Right lobe of liver (tissue), 6 donors: ENCODE data around the gene ENTREP1. TPM values are rescaled to one million over a fixed set of nuclear protein-coding genes. Genes with fewer than 3 reads are reported as not detected.

Experiments
- ATAC-seq, 4 donors: fragments of 200-7000 bp; cut with Tn5 transposase; one replicate each; pipeline ENCODE4 v1.9.1; 2020; ENCODE audit warnings: mild to moderate bottlenecking in 4 of 4, moderate library complexity in 4 of 4
- DNase-seq, 3 donors: peaks; one replicate each; pipeline ENCODE4 v3.0.0-alpha.2; 2020
- H3K27ac ChIP-seq, 3 donors: fragments of 200-600 bp; one replicate each; pipeline ENCODE4 v1.8.0; 2022
- H3K27me3 ChIP-seq, 2 donors: fragments of 200-600 bp; one replicate each; pipeline ENCODE4 v1.8.0; 2022
- H3K36me3 ChIP-seq, 4 donors: fragments of 200-600 bp; sonication (generic) in 1 of 4; one replicate each; pipeline versions ENCODE4 v1.5.1 to v1.8.0; 2017 to 2022; ENCODE audit warnings: control low read depth in 1 of 4
- H3K4me1 ChIP-seq, 4 donors: fragments of 200-600 bp; sonication (generic) in 1 of 4; one replicate each; pipeline versions ENCODE4 v1.5.1 to v1.8.0; 2017 to 2022; ENCODE audit warnings: control low read depth in 1 of 4
- H3K4me3 ChIP-seq, 3 donors: fragments of 200-600 bp; one replicate each; pipeline ENCODE4 v1.8.0; 2022
- H3K9me3 ChIP-seq, 4 donors: fragments of 200-600 bp; sonication (generic) in 1 of 4; one replicate each; pipeline versions ENCODE4 v1.5.1 to v1.8.0; 2017 to 2022; ENCODE audit warnings: control low read depth in 1 of 4
- POLR2A ChIP-seq: fragments of 450-650 bp; IDR thresholded peaks from one replicate; pipeline ENCODE4 v1.6.1; 2017; ENCODE audit warnings: antibody characterized with exemption, mild to moderate bottlenecking
- WGBS: methylation state at CpG from one replicate; pipeline ENCODE4 v1.1.6; 2018; ENCODE audit warnings: low coverage, low lambda C conversion rate; ENCODE audit not compliant: insufficient coverage; ENCODE audit errors: missing lambda C conversion rate; 5-methylcytosine and 5-hydroxymethylcytosine counted together
- intact Hi-C, 2 donors: fragments of 100-400 bp; cut with DNase I; formaldehyde crosslinking; loops; one replicate each; pipeline versions ENCODE4 v1.11.2 to v1.14.1; 2022
- total RNA-seq, 6 experiments: library from RNA; depleted of rRNA in 2 of 6; stranded (reverse); fragments of >200 nt in 2 of 6; fragmentation: NEBNext Ultra II Directional in 3 of 6; extraction: Animal tissue kit (Norgen Biotek cat#: 25700) in 3 of 6; gene quantifications; one replicate each; pipeline versions ENCODE4 v1.1.0 to v1.2.4, GENCODE V29; 2016 to 2023
- TF ChIP-seq, protein P1 (sequence below), 4 donors: fragments of 200-600 bp in 3 of 4; fragments of 450-650 bp in 1 of 4; IDR thresholded peaks; one replicate each; pipeline versions ENCODE4 v1.5.1 to v1.8.0; 2016 to 2022; ENCODE audit warnings: antibody characterized with exemption in 4 of 4, mild to moderate bottlenecking in 2 of 4
- donor health status: DM: no; HTN: yes; CAD: no.
- donor health status: DM: no; HTN: no; CAD: no.
- donor health status: DM: no; HTN: no; CAD: no.
- donor health status: DM: no; HTN: yes; CAD: no.
- donor health status: DM: no; HTN: yes; CAD: no.

The ENTREP1 gene
- total RNA-seq, 6 experiments from 2014 or later, result 0.12 to 0.42 (median 0.30) TPM

DNA sequence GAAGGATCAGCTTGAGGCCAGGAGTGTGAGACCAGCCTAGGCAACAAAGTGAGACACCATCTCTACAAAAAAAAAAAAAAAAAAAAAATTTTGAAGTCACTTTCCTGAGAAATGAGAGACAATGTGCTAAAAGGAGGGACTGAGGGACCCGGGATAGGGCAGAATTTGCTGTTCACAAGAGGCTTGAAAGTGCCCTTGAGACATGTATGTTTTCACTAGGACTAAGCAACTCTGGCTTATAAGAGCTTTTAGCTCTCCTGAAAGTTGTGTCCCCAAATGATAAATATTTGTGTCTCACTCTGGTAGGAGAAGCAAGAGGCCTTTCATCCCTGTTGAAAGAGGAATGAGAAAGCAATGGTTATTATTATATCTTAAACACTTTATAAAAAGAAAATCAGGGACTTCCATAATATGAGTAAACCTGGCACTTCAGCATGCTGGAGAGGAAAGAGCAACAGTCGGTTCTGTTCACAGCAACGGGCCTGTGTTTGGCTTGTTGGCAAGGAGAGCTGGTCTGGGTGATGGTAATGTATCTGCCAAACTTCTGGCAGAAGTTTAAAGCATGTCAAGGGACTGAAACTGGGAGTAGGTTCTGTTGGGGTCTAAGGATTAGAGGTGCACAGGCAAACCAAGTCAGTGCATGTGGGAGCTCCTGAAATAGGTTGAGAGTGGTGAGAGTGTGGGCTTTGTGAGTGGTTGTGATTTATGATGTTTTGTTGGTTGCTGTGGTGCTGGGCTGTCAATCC is 32.2 kb downstream of the ENTREP1 start:
- Histone ChIP-seq H3K36me3 (no peaks in the 10 kb centered on the region), H3K4me1 (no peaks in the 10 kb centered on the region), H3K4me3 (no peak overlapping the region), H3K27ac (no peak overlapping the region), H3K27me3 (no peaks in the 10 kb centered on the region), H3K9me3 (no peaks in the 10 kb centered on the region)
- 47% methylated on average over 3 of the region's 3 CpGs for WGBS
- no peak for ATAC-seq
- no peak for TF ChIP-seq POLR2A
- TF ChIP-seq, protein P1, sequence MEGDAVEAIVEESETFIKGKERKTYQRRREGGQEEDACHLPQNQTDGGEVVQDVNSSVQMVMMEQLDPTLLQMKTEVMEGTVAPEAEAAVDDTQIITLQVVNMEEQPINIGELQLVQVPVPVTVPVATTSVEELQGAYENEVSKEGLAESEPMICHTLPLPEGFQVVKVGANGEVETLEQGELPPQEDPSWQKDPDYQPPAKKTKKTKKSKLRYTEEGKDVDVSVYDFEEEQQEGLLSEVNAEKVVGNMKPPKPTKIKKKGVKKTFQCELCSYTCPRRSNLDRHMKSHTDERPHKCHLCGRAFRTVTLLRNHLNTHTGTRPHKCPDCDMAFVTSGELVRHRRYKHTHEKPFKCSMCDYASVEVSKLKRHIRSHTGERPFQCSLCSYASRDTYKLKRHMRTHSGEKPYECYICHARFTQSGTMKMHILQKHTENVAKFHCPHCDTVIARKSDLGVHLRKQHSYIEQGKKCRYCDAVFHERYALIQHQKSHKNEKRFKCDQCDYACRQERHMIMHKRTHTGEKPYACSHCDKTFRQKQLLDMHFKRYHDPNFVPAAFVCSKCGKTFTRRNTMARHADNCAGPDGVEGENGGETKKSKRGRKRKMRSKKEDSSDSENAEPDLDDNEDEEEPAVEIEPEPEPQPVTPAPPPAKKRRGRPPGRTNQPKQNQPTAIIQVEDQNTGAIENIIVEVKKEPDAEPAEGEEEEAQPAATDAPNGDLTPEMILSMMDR (IDR thresholded peaks at IDR 0.05), result no peak
- intact Hi-C loops, result no loop called here
- DNase-seq, result no peak

DNA sequence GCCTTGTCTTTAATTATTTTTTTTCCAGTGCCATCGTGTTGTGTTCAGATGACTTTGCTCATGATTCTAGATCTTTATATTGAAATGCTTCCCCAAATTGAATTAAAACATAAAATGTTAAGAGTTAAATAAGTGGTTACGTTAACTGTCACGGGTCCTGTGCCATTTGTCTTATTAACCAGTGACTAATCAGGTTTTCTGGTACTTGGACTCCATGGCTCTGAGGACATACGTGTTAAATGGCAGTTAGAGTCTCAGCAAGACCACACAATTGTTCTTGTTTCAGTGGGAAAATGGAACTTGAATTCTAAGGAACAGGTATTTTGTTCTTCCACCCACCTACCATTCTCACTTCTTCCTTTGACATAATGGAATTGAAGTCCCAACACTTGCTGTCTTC is 32.8 kb downstream of the ENTREP1 start:
- no peak for ATAC-seq
- intact Hi-C loops, result no loop called here
- Histone ChIP-seq H3K27me3 (no peaks in the 10 kb centered on the region), H3K4me1 (no peaks in the 10 kb centered on the region), H3K4me3 (no peak overlapping the region), H3K9me3 (no peaks in the 10 kb centered on the region), H3K27ac (no peak overlapping the region), H3K36me3 (no peaks in the 10 kb centered on the region)
- no peak for TF ChIP-seq POLR2A
- TF ChIP-seq, protein P1 (IDR thresholded peaks at IDR 0.05), result no peak
- 69% methylated on average over 4 of the region's 4 CpGs for WGBS
- no peak for DNase-seq

DNA sequence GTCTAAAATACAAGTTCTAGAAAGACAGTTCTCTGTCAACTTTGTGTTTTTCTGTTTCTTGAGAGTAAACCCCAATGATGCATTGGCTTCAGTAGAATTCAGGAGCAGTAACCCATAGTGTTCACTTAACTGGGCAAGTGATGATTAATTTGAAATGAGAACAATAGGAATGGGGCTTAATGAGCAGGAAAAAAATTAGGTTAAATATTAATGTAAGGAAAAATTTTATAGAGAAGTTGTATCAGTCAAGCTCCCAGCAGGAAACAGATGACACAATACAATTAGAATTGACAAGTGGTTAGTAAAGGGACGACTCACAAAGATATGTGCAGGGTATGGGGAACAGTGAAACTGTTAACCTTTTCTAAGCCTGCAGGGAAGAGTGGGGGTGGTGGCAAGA is 38.2 kb downstream of the ENTREP1 start:
- no peaks in the 10 kb centered on the region for H3K27me3 ChIP-seq
- H3K36me3 ChIP-seq, result no peaks in the 10 kb centered on the region
- H3K4me1 ChIP-seq, result no peaks in the 10 kb centered on the region
- no peak for ATAC-seq
- no peak for DNase-seq
- H3K27ac ChIP-seq, result no peak overlapping the region
- WGBS, result 0% methylated on average over 1 of the region's 1 CpG
- no peaks in the 10 kb centered on the region for H3K9me3 ChIP-seq
- intact Hi-C loops, result no loop called here
- H3K4me3 ChIP-seq, result no peak overlapping the region
- TF ChIP-seq, protein P1 (IDR thresholded peaks at IDR 0.05), result no peak
- no peak for TF ChIP-seq POLR2A

DNA sequence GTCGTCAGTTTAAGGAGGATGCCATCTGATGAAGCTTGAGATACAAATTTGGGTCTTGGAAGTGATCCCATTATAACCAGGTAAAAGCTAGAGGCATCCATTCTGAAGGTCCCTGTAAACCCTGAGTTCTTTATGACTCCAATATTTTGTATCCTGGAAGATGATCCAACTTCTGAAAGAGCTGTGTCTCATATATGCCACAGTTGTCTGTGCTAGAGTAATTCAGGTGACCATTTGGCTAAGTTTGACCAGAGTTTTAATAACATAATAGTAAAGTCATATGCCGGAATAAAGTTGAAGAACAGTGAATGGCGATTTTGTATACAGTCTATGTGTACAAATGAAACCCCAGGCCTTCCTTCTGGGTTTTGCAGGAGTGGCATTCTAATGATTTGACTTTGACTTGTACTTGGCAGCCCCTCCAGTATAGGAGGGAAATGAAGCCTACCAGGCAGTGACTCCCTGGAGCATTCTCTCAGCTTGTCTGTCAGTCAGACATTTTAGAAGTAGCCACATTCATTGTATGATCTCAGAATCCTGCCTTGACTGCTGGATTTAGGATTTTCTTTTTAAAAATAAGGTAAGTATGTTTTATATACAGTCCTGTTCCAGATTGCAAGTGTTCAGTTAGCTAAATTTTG is 39.6 kb downstream of the ENTREP1 start:
- no peaks in the 10 kb centered on the region for H3K9me3 ChIP-seq
- no peak for ATAC-seq
- no peaks in the 10 kb centered on the region for H3K4me1 ChIP-seq
- no peak overlapping the region for H3K27ac ChIP-seq
- no peaks in the 10 kb centered on the region for H3K36me3 ChIP-seq
- WGBS, result 59% methylated on average over 3 of the region's 3 CpGs
- H3K27me3 ChIP-seq, result no peaks in the 10 kb centered on the region
- H3K4me3 ChIP-seq, result no peak overlapping the region
- TF ChIP-seq, protein P1 (IDR thresholded peaks at IDR 0.05), result no peak
- no peak for TF ChIP-seq POLR2A
- intact Hi-C loops, result no loop called here
- DNase-seq, result no peak
